HG02571 (cell line): Measurements from ENCODE around the gene UBE2L6.

ENCODE experiments used
- ATAC-seq: cut with Tn5 transposase; IDR thresholded peaks from one replicate; pipeline ENCODE4 v1.9.1; 2021; ENCODE audit warnings: mild to moderate bottlenecking, moderate library complexity; ENCODE audit not compliant: unreplicated experiment

UBE2L6 gene

DNA sequence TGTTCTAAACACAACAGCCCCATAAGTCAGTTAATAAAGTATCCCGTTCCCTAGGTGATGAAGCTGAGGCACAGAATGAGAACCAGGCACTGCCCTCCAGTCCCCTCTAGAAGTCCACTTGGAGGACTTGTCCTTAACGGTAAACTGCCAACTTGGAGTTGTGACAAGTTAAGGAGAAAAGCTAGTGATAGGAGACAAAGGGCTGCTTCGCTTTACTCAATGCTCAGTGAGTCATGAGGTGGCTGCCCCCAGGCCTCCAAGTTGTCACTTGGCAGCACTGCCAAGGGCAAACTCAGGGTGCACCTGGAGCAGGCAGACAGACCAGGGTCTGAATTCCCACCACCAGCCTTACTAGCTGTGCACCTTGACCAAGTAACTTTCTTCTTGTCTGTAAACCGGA lies 65.5 kb downstream of the UBE2L6 start:
- no peak for ATAC-seq
